G401 (cell line): ENCODE results near the gene SREBF1. TPM values are rescaled to one million over a fixed set of nuclear protein-coding genes. Genes with fewer than 3 reads are reported as not detected.

Source experiments
- DNase-seq: peaks from one replicate; pipeline ENCODE4 v3.0.0-alpha.2; 2015; ENCODE audit warnings: low spot score
- in situ Hi-C: cut with HindIII; loops from 2 replicates; pipeline ENCODE4 v1.10.0; 2016; ENCODE audit warnings: low sequenced_read_pairs, mixed read lengths
- total RNA-seq: library from RNA; depleted of rRNA; stranded (reverse); fragments of >200 nt; shearing (Covaris generic); gene quantifications from 2 replicates; pipeline ENCODE4 v1.2.3, GENCODE V29; 2014; rRNA removed

The SREBF1 gene
- total RNA-seq, 1 experiment from 2014 or later: 116 TPM

- no peak for DNase-seq
- in situ Hi-C loops: no loop called here
Measured at GRCh38 chr17:17770632-17771044, 66.1 kb downstream of the SREBF1 start.

- DNase-seq: no peak
- in situ Hi-C loops: no loop called here
Measured at GRCh38 chr17:17769869-17770631, 66.7 kb downstream of the SREBF1 start.

GRCh38 chr17:17768424-17769088 is 68.2 kb downstream of the SREBF1 start:
- no peak for DNase-seq
- in situ Hi-C loops: no loop called here

- in situ Hi-C loops: no loop called here
- DNase-seq: no peak
Measured at GRCh38 chr17:17767887-17768418, 68.8 kb downstream of the SREBF1 start.

- in situ Hi-C loops: no loop called here
Measured at GRCh38 chr17:17767154-17767869, 69.5 kb downstream of the SREBF1 start.

GRCh38 chr17:17766744-17767120 is 70.1 kb downstream of the SREBF1 start:
- in situ Hi-C loops: no loop called here
- DNase-seq: no peak

More at GRCh38 chr17:17767154-17767869, 69.5 kb downstream of the SREBF1 start:
- DNase-seq: no peak

- in situ Hi-C loops: no loop called here
- DNase-seq: no peak
Measured at GRCh38 chr17:17766077-17766743, 70.6 kb downstream of the SREBF1 start.

- in situ Hi-C loops: no loop called here
- no peak for DNase-seq
Measured at GRCh38 chr17:17765359-17766076, 71.3 kb downstream of the SREBF1 start.

GRCh38 chr17:17763734-17764133 is 73.1 kb downstream of the SREBF1 start:
- in situ Hi-C loops: no loop called here
- no peak for DNase-seq

GRCh38 chr17:17763136-17763535 is 73.7 kb downstream of the SREBF1 start:
- in situ Hi-C loops: no loop called here
- DNase-seq: no peak

- in situ Hi-C loops: no loop called here
- DNase-seq: no peak
Measured at GRCh38 chr17:17762744-17763105, 74.1 kb downstream of the SREBF1 start.

Other genes starting within 250 kb of the SREBF1 start
- 43.1 and 71.6 TPM in 2 replicates for gene PEMT, start 245.3 kb downstream of the SREBF1 start, total RNA-seq
- gene RAI1, start 155.5 kb downstream of the SREBF1 start, total RNA-seq: 12.0 and 13.8 TPM in 2 replicates
- 57.1 and 77.1 TPM in 2 replicates for gene TOM1L2, start 135.4 kb upstream of the SREBF1 start, total RNA-seq
- 0.31 and 1.0 TPM in 2 replicates for gene DRC3, start 135.9 kb upstream of the SREBF1 start, total RNA-seq
- 78.5 and 84.5 TPM in 2 replicates for gene ATPAF2, start 202.2 kb upstream of the SREBF1 start, total RNA-seq
- 6.7 and 10.8 TPM in 2 replicates for gene GID4, start 202.4 kb upstream of the SREBF1 start, total RNA-seq